Mucosa of descending colon (tissue), 3 donors: Measurements from ENCODE around the gene CCT8L2. TPM values are rescaled to one million over a fixed set of nuclear protein-coding genes. Genes with fewer than 3 reads are reported as not detected.
"Not testable (repeated sequence)": the region's sequence is repeated elsewhere in the genome, so short reads cannot be mapped to it uniquely, and the experiment has no call there.

Experiments
- ATAC-seq: fragments of 200-7000 bp; cut with Tn5 transposase; one replicate; pipeline ENCODE4 v1.9.1; 2020; ENCODE audit warnings: mild to moderate bottlenecking, moderate library complexity
- DNase-seq, 3 donors: peaks; one replicate each; pipeline ENCODE4 v3.0.0-alpha.2; 2020
- H3K36me3 ChIP-seq: fragments of 200-600 bp; one replicate; pipeline ENCODE4 v1.8.0; 2021; ENCODE audit warnings: low read depth, mild to moderate bottlenecking
- H3K4me1 ChIP-seq: fragments of 200-600 bp; one replicate; pipeline ENCODE4 v1.8.0; 2021; ENCODE audit warnings: low read depth, mild to moderate bottlenecking
- H3K4me3 ChIP-seq: fragments of 200-600 bp; one replicate; pipeline ENCODE4 v1.8.0; 2021; ENCODE audit warnings: mild to moderate bottlenecking
- H3K9me3 ChIP-seq: fragments of 200-600 bp; one replicate; pipeline ENCODE4 v1.8.0; 2021; ENCODE audit warnings: mild to moderate bottlenecking
- intact Hi-C, 2 donors: fragments of 100-400 bp; cut with DNase I in 1 of 2; cut with micrococcal nuclease in 1 of 2; formaldehyde crosslinking; loops; one replicate each; pipeline versions ENCODE4 v1.11.0 to v1.11.1; 2022; cut with DNase I, micrococcal nuclease
- total RNA-seq, 3 donors: library from RNA; stranded (reverse); fragmentation: NEBNext Ultra II Directional in 2 of 3; extraction: Animal tissue kit (Norgen Biotek cat#: 25700) in 2 of 3; gene quantifications; one replicate each; pipeline versions ENCODE4 v1.2.1 to v1.2.4, GENCODE V29; 2021 to 2023
- TF ChIP-seq, protein P1 (sequence below): fragments of 200-600 bp; IDR thresholded peaks from one replicate; pipeline ENCODE4 v1.8.0; 2022; ENCODE audit warnings: antibody characterized with exemption, mild to moderate bottlenecking
- donor health status: DM: no; HTN: no; CAD: no; lungs with moderate emphysema.
- donor health status: DM: no; HTN: no; CAD: no.
- donor health status: DM: no; HTN: yes; CAD: no.

Gene CCT8L2
- total RNA-seq, 3 donors from 2014 or later = not detected

DNA sequence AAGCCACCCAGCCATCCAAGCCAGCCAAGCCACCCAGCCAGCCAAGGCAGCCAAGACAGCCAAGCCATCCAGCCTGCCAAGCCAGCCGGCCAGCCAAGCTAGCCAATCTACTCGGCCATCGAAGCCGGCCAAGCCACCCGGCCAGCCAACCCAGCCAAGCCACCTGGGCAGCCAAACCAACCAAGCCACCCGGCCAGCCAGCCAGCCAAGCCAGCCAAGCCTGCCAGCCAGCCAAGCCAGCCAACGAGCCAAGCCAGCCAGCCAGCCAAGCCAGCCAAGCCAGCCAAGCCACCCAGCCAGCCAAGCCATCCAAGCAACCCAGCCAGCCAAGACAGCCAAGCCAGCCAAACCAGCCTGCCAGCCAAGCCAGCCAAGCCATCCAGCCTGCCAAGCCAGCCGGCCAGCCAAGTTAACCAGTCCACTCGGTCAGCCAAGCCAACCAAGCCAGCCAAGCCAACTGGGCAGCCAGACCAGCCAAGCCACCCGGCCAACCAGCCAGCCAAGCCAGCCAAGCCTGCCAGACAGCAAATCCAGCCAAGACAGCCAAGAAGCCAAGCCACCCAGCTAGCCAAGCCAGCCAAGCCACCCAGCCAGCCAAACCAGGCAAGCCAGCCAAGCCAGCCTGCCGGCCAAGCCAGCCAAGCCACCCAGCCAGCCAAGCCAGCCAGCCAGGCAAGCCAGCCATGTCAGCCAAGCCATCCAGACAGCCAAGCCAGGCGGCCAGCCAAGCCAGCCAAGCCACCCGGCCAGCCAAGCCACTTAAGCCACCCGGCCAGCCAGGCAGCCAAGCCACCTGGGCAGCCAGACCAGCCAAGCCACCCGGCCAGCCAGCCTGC is 26.8 kb downstream of the CCT8L2 start:
- H3K36me3 ChIP-seq, DNase-seq, H3K4me3 ChIP-seq, intact Hi-C loops, ATAC-seq, H3K4me1 ChIP-seq: not testable (repeated sequence)
- peaks cover 19% of the 10 kb centered on the region for H3K9me3 ChIP-seq

DNA sequence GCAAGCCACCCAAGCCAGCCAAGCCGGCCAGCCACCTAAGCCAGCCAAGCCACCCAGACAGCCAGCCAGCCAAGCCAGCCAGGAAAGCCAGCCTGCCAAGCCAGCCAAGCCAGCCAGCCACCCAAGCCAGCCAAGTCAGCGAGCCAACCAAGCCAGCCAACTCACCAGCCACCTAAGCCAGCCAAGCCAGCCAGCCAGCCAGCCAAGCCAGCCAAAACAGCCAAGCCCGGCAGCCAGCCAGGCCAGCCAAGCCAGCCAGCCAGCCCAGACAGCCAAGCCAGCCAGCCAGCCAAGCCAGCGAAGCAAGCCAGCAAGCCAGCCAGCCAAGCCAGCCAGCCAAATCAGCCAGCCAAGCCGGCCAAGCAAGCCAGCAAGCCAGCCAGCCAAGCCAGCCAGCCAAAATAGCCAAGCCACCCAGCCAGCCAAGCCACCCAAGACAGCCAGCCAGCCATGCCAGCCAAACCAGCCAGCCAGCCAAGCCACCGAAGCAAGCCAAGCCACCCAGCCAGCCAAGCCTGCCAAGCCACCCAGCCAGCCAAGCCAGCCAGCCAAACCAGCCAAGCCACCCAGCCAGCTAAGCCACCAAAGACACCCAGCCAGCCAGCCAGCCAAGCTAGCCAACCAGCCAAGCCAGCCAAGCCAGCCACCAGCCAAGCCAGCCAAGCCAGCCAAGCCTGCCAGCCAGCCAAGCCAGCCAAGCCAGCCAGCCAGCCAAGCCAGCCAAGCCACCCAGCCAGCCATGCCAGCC is 27.6 kb downstream of the CCT8L2 start:
- H3K36me3 ChIP-seq, DNase-seq, intact Hi-C loops, H3K4me3 ChIP-seq, H3K4me1 ChIP-seq, ATAC-seq: not testable (repeated sequence)
- H3K9me3 ChIP-seq = peaks cover 11% of the 10 kb centered on the region

DNA sequence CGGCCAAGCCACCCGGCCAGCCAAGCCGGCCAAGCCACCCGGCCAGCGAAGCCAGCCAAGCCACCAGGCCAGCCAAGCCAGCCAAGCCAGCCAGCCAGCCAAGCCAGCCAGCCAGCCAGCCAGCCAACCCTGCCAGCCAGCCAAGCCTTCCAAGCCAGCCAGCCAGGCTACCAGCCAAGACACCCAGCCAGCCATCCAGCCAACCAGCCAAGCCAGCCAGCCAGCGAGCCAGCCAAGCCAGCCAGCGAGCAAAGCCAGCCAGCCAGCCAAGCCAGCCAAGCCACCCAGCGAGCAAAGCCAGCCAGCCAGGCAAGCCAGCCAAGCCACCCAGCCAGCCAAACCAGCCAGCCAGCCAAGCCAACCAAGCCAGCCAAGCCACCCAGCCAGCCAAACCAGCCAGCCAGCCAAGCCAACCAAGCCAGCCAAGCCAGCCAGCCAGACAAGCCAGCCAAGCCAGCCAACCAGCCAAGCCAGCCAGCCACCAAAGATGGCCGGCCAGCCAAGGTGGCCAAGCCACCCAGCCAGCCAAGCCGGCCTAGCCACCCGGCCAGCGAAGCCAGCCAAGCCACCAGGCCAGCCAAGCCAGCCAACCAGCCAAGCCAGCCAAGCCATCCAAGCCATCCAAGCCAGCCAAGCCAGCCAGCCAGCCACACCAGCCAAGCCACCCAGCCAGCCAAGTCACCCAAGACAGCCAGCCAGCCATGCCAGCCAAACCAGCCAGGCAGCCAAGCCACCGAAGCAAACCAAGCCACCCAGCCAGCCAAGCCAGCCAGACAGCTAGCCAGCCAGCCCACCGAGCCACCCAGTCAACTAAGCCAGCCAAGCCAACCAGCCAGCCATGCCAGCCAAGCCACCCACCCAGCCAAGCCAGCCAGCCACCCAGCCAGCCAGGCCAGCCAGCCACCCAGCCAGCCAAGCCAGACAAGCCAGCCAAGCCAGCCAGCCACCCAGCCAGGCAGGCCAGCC is 28.8 kb downstream of the CCT8L2 start:
- H3K9me3 ChIP-seq = peaks cover 10% of the 10 kb centered on the region
- intact Hi-C loops = no loop called here
- no peak for DNase-seq

DNA sequence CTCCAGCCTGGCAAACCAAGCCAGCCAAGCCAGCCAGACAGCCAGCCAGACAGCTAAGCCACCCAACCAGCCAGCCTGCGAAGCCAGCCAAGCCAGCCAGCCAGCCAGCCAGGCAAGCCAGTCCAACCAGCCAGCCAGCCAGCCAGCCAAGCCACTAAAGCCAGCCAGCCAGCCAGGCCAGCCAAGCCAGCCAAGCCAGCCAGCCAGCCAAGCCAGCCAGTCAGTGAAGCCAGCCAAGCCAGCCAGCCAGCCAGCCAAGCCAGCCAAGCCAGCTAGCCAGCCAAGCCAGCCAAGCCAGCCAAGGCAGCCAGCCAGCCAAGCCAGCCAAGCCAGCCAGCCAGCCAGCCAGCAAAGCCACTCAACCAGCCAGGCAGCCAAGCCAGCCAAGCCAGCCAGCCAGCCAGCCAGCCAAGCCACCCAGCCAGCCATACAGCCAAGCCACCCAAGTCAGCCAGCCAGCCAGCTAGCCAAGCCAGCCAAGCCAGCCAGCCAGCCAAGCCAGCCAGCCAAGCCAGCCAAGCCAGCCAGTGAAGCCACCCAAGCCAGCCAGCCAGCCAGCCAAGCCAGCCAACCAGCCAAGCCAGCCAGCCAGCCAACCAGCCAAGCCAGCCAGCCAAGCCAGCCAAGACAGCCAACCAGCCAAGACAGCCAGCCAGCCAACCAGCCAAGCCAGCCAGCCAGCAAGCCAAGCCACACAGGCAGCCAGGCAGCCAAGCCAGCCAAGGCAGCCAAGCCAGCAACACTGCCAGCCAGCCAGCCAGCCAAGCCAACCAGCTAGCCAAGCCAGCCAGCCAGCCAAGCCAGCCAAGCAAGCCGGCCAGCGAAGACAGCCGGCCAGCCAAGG is 29.7 kb downstream of the CCT8L2 start:
- Histone ChIP-seq H3K4me3 (no peak overlapping the region), H3K9me3 (peaks cover 10% of the 10 kb centered on the region), H3K4me1 (no peaks in the 10 kb centered on the region), H3K36me3 (no peaks in the 10 kb centered on the region)
- TF ChIP-seq, protein P1, sequence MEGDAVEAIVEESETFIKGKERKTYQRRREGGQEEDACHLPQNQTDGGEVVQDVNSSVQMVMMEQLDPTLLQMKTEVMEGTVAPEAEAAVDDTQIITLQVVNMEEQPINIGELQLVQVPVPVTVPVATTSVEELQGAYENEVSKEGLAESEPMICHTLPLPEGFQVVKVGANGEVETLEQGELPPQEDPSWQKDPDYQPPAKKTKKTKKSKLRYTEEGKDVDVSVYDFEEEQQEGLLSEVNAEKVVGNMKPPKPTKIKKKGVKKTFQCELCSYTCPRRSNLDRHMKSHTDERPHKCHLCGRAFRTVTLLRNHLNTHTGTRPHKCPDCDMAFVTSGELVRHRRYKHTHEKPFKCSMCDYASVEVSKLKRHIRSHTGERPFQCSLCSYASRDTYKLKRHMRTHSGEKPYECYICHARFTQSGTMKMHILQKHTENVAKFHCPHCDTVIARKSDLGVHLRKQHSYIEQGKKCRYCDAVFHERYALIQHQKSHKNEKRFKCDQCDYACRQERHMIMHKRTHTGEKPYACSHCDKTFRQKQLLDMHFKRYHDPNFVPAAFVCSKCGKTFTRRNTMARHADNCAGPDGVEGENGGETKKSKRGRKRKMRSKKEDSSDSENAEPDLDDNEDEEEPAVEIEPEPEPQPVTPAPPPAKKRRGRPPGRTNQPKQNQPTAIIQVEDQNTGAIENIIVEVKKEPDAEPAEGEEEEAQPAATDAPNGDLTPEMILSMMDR = no peak
- DNase-seq = no peak
- intact Hi-C loops = no loop called here
- ATAC-seq = no peak

More for the DNA sequence above, 28.8 kb downstream of the CCT8L2 start:
- Histone ChIP-seq H3K4me1 (no peaks in the 10 kb centered on the region), H3K4me3 (no peak overlapping the region), H3K36me3 (no peaks in the 10 kb centered on the region)
- TF ChIP-seq, protein P1 = no peak
- ATAC-seq = no peak

DNA sequence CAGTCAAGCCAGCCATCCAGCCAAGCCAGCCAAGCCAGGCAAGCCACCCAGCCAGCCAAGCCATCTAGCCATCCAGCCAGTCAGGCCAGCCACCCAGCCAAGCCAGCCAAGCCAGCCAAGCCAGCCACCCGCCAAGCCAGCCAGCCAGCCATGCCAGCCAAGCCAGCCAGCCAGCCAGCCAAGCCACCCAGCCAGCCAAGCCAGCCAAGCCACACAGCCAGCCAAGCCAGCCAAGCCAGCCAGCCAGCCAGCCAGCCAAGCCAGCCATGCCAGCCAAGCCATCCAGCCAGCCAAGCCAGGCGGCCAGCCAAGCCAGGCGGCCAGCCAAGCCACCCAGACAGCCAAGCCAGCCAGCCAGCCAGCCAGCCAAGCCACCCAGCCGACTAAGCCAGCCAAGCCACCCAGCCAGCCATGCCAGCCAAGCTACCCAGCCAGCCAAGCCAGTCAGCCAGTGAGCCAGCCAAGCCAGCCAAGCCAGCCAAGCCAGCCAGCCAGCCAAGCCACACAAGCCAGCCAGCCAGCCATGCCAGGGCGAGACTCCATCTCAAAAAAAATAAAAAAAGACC is 31.4 kb downstream of the CCT8L2 start:
- H3K36me3 ChIP-seq, ATAC-seq, H3K4me3 ChIP-seq, H3K4me1 ChIP-seq, DNase-seq, intact Hi-C loops: not testable (repeated sequence)
- peaks cover 10% of the 10 kb centered on the region for H3K9me3 ChIP-seq

DNA sequence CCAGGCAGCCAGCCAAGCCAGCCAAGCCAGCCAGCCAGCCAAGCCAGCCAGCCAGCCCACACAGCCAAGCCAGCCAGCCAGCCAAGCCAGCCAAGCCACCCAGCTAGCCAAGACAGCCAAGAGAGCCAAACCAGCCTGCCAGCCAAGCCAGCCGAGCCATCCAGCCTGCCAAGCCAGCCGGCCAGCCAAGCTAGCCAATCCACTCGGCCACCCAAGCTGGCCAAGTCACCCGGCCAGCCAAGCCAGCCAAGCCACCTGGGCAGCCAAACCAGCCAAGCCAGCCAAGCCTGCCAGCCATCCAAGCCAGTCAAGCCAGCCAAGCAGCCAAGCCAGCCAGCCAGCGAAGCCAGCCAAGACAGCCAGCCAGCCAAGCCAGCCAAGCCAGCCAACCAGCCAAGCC is 32.0 kb downstream of the CCT8L2 start:
- H3K4me1 ChIP-seq, DNase-seq, ATAC-seq, intact Hi-C loops, H3K4me3 ChIP-seq, H3K36me3 ChIP-seq: not testable (repeated sequence)
- peaks cover 10% of the 10 kb centered on the region for H3K9me3 ChIP-seq

DNA sequence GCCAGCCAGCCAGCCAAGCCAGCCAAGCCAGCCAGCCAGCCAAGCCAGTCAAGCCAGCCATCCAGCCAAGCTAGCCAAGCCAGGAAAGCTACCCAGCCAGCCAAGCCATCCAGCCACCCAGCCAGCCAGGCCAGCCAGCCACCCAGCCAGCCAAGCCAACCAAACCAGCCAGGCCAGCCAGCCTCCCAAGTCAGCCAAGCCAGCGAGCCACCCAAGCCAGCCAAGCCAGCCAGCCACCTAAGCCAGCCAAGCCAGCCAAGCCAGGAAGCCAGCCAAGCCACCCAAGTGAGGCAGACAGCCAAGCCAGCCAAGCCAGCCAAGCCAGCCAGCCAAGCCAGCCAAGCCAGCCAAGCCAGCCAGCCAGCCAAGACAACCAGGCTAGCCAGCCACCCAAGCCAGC is 32.6 kb downstream of the CCT8L2 start:
- peaks cover 13% of the 10 kb centered on the region for H3K9me3 ChIP-seq
- intact Hi-C loops = not testable (repeated sequence)

More for the DNA sequence above, 32.6 kb downstream of the CCT8L2 start:
- not testable (repeated sequence) for H3K4me1 ChIP-seq, ATAC-seq, H3K36me3 ChIP-seq, H3K4me3 ChIP-seq, DNase-seq
